GM21360 (cell line): ENCODE measurements around the gene SGF29.
A peak's percentile ranks its signal among the peaks of the same experiment; 100 is the strongest.
"Not testable (repeated sequence)": the region's sequence is repeated elsewhere in the genome, so short reads cannot be mapped to it uniquely, and the experiment has no call there.

Experiments used
- ATAC-seq: cut with Tn5 transposase; IDR thresholded peaks from one replicate; pipeline ENCODE4 v1.9.1; 2021; ENCODE audit warnings: mild to moderate bottlenecking, moderate library complexity; ENCODE audit not compliant: unreplicated experiment

The SGF29 gene

GRCh38 chr16:28553776-28554633 is at the start of gene SGF29:
Gene SGF29, plus strand, starts transcription at chr16:28553920. Its CDS starts 27,150 bp downstream, at chr16:28581070.
- ATAC-seq, result peak; percentile 81

DNA sequence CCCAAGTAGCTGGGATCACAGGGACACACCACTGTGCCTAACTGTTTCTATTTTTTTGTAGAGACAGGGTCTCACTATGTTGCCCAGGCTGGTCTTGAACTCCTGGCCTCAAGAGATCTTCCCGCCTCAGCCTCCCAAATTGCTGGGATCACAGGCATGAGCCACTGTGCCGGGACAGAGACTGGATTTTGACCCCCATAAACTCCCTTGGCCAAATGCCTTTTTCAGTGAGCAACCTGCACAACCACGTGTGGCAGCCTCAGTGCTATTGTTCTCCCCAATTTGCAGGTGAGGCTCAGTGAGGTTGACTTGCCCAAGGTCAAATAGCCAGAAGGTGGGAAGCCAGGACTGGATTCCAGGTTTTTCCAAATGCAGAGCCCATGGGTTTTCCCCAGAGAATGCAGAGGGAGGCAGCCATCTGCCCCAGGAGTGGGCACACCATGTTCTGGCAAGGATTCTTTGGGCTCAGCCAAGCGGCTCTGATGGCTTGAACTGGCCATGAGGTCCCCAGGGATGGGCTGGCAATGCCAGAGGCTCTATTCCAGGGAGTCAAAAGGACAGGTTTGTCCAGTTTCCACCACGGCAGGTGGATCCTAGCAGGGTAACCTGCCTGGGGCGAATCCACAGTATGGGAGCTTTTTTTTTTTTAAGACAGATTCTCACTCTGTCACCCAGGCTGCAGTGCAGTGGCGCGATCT is 48.9 kb upstream of the SGF29 start:
- ATAC-seq, result no peak

- ATAC-seq, result no peak
Measured at GRCh38 chr16:28505489-28506137, 48.1 kb upstream of the SGF29 start.

DNA sequence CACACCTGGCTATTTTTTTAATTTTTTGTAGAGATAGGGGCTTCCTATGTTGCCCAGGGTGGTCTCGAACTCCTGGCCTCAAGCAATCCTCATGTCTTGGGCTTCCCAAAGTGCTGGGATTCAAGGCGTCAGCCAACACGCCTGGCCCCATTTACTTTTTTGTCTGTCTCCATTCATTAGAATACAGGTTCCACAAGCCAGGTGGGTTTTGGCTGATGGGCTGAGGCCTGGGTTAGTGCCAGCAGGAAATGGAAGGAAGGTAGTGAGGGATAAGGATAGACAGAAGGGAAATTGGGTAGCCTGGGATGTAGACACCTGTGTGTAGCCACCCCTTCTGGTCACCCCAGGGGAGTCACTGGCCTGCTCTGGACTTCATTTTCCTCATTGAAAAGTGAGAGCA is 42.7 kb upstream of the SGF29 start:
- no peak for ATAC-seq

DNA sequence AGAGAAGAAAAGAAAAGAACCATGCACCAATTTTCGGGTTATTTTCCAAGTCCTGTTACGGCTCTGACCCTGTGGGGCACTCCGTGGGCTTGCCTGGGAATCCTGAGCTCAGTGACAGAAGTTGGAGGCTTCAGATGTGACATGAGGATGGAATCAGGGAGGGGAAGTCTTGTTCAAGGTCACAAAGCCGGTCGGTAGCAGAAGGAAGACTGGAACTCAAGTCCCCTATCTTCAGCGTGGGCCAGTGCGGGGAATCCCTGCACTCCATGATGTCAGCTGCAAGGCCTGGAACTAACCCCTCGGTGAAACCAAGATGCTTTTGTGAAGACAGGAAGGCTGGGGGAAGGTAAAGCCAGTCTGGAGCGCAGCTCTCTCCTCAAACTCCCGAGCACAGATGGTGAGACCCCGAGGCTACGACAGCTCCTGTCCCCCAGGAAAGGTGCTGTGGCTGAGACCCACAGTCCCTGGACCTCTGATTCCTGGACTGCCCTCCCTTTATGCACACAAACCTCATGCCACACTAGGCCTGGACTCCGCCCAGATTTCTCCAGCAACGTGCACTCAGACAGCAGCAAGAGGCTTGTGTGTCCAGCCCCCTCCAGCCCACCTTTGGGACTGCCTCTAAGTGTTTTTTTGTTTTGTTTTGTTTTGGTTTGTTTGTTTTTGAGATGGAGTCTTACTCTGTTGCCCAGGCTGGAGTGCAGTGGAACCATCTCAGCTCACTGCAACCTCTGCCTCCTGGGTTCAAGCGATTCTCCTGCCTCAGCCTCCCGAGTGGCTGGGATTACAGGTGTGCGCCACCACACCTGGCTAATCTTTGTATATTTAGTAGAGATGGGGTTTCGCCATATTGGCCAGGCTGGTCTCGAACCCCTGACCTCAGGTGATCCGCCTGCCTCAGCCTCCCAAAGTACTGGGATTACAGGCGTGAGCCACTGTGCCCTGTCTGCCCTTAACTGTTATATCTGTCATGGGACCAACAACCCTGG is 41.6 kb upstream of the SGF29 start:
- no peak for ATAC-seq

DNA sequence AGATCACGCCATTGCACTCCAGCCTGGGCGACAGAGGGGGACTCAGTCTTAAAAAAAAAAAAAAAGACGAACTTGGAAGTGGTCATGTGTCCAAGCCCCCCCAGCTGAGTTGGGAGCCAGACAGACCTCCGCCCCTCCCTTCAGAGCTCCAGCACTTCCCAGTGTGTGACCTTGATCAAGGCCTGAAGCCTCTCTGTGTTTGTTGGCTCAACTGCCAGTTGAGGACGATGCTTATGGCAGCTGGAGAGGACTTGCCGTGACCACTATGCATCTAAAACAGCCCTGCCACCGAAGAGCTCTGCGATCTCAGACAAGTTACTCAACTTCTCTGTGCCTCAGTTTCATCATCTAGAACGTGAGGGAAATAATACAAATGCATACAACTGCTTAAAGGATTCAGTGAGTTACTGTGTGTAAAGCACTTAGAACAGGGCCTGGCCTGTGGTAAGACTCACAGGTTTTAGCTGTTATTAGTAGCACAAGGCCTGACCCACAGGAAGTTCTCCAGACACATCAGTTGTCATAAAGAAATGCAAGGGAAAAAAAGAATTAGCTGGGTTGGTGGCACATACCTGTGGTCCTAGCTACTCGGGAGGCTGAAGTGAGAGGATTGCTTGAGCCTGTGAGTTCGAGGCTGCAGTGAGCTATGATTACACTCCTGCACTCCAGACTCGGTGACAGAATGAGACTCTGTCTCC is 40.1 kb upstream of the SGF29 start:
- ATAC-seq, result no peak

DNA sequence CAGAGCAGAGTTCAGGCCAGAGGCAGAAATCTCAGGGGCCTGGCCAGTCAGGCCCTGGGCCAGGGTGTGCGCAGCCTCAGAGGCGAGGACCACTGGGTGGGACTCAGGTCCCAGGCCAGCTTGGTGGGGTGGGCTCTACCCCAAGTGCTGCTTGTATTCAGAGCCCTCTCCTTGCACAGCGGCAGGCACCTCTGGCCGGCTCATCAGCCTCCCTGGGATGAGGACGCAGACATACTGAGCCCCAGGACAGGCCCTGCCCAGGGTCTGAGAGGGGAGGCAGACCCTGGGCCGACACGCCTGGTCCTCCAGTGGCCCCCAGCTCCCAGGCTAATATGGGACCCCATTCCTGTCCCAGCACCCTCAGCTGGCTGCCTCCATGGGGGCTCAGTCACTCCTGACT is 39.5 kb upstream of the SGF29 start:
- ATAC-seq, result no peak

DNA sequence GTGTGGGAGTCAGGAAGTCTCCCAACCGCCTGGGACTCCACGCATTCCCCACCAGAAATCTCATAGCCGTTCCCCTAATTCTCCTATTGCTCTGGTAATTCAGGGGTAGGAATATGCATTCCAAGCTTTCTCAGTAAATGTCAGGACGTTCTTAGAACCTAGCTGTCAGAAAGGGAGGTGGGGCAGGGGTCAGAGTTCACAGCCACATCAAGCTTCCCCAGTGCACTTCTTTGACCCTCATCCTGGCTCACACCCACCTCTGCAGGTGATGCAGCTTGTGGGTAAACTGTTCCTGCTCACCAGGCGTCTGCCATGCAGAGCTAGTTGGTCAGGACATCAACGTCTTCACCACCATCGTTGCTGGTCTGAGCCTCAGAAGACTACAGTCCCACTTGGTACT is 33.0 kb upstream of the SGF29 start:
- ATAC-seq, result no peak

- no peak for ATAC-seq
Measured at GRCh38 chr16:28521436-28521835, 32.3 kb upstream of the SGF29 start.

DNA sequence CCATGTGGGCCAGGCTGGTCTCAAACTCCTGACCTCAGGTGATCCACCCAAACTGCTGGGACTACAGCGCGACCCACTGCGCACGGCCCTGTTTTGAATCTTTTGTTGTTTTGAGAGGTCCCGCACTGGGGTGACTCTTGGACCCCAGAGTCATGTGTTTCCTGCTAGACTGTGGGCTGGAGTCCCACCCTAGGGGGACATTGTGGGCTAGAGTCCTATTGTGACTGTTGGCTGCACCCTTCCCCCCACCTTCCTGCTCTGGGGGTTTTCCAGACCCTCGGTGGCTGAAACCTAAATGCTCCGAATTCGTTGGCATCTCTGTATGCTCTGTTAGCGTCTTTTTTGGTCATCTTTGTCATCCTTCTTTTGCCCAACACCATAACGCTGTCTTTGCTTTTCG is 30.9 kb upstream of the SGF29 start:
- no peak for ATAC-seq

GRCh38 chr16:28524681-28525171 is 29.0 kb upstream of the SGF29 start:
- no peak for ATAC-seq

- no peak for ATAC-seq
Measured at GRCh38 chr16:28526201-28527099, 27.3 kb upstream of the SGF29 start.

DNA sequence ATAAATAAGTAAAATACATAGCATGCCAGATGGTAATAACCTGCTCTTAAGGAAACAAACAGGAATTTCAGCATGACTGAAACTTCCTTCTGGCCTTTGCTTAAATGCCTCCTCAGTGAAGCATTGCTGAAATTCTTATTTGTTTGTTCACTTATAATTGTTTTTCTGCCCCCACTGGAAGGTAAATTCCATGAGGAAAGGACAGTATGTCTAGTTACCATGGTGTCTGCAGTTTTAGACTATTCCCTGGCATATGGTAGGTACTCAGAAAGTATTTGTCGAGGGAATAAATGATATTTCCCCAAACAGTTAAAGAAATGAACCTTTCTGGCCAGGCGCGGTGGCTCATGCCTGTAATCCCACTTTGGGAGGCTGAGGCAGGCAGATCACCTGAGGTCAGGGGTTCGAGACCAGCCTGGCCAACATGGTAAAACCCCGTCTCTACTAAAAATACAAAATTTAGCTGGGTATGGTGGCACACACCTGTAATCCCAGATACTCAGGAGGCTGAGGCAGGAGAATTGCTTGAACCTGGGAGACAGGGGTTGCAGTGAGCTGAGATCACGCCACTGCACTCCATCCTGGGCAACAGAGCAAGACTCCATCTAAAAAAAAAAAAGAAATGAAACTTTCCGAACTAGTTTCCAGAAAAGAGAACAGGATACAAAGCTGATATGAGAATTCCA is 26.5 kb upstream of the SGF29 start:
- not testable (repeated sequence) for ATAC-seq

DNA sequence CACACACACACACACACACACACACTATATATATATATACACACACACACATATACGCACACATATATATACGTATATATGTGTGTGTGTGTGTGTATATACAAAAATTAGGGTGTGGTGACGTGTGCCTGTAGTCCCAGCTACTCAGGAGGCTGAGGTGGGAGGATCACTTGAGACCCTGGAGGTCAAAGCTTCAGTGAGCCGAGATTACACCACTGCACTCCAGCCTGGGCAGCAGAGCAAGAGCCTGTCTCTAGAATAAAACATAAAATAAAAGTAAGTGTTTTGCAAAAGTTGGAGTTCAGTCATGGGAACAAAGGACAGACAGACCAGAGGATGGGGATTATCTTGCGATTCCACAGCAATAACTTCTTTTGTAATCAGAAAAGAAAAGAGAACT is 25.7 kb upstream of the SGF29 start:
- ATAC-seq, result no peak

DNA sequence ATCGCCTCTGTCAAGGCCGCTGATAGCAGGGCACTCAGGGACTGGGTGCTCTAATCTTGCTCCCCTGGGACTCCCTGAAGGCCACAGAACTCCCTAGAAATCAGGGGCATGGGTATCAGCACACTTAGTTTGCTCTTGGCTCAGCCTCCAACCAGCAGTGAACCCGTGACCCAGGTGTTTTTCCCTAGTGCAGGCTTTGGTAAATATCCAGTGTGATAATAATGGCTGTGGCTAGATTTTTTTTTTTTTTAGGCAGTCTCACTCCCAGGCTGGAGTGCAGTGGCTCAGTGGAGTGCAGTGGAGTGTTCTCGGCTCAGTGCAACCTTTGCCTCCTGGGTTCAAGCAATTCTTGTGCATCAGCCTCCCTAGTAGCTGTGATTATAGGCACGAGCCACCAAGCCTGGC is 25.3 kb upstream of the SGF29 start:
- ATAC-seq, result no peak

DNA sequence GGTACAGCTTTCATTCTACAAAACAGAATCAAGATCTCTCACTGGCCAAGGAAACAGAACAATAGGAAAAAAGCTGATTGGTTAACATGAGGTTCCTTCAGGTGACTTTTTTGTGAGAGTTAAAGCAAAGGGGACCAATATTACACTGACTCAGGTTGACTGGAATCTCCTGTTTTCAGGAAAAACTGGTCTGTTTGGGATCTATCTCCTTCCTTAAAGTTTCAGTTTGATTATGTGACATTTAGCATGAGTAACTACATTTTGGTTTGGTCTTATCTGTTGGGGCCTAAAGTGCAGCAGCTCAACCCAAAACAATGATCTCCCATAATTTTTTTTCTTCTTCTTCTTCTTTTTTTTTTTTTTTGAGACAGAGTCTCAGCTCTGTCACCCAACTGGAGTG is 24.6 kb upstream of the SGF29 start:
- no peak for ATAC-seq

- no peak for ATAC-seq
Measured at GRCh38 chr16:28531777-28532744, 21.7 kb upstream of the SGF29 start.
